A673 (cell line): ENCODE results near the gene TPO. TPM values are rescaled to one million over a fixed set of nuclear protein-coding genes. Genes with fewer than 3 reads are reported as not detected.

ENCODE experiments used
- BruUV-seq: library from RNA; stranded (reverse); fragments of 400-500 nt; replicated peaks from 2 replicates; lab custom pipeline; 2021; lab: Mats Ljungman, UMichigan
- CTCF ChIA-PET: fragments of 300-600 bp; sonication (Branson Sonifier 250); formaldehyde crosslinking; loops from one replicate; lab custom pipeline; 2022; ENCODE audit warnings: antibody characterized with exemption; lab: Charles Lee
- POLR2A ChIA-PET: fragments of 300-600 bp; sonication (Branson Sonifier 250); formaldehyde crosslinking; loops from one replicate; lab custom pipeline; 2022; ENCODE audit warnings: antibody characterized with exemption; ENCODE audit not compliant: low non-redundant PET; lab: Charles Lee
- DNase-seq: peaks from one replicate; pipeline ENCODE4 v3.0.0-alpha.2; 2015; ENCODE audit warnings: low spot score
- H3K27ac ChIP-seq: fragments of 200-600 bp; sonication (generic); 2 replicates; pipeline ENCODE4 v1.5.1; 2016; ENCODE audit warnings: mixed run types, low read depth, mild to moderate bottlenecking, mixed read lengths, antibody characterized with exemption, low read length; ENCODE audit not compliant: poor library complexity, severe bottlenecking
- H3K27me3 ChIP-seq: fragments of 200-600 bp; sonication (generic); replicated peaks from 2 replicates; pipeline ENCODE4 v1.6.1; 2017; ENCODE audit warnings: mixed run types, low read depth, mild to moderate bottlenecking, mixed read lengths, antibody characterized with exemption, low read length; ENCODE audit not compliant: insufficient read depth, poor library complexity
- H3K36me3 ChIP-seq: fragments of 200-600 bp; sonication (generic); 2 replicates; pipeline ENCODE4 v1.6.1; 2016; ENCODE audit warnings: mixed run types, mild to moderate bottlenecking, mixed read lengths, antibody characterized with exemption, low read length; ENCODE audit not compliant: insufficient read depth, poor library complexity, severe bottlenecking
- H3K4me1 ChIP-seq: fragments of 200-600 bp; sonication (generic); 2 replicates; pipeline ENCODE4 v1.6.1; 2017; ENCODE audit warnings: mixed run types, mild to moderate bottlenecking, mixed read lengths, antibody characterized with exemption, low read length; ENCODE audit not compliant: insufficient read depth, poor library complexity, severe bottlenecking
- H3K4me3 ChIP-seq: fragments of 200-600 bp; sonication (generic); 2 replicates; pipeline ENCODE4 v1.5.1; 2016; ENCODE audit warnings: low read depth, mixed run types, mild to moderate bottlenecking, mixed read lengths, low read length; ENCODE audit not compliant: poor library complexity, severe bottlenecking
- H3K9me3 ChIP-seq: fragments of 200-600 bp; sonication (generic); 2 replicates; pipeline ENCODE4 v1.6.1; 2016; ENCODE audit warnings: mixed run types, low read depth, mild to moderate bottlenecking, mixed read lengths, antibody characterized with exemption, low read length; ENCODE audit not compliant: poor library complexity, severe bottlenecking
- EZH2 ChIP-seq: fragments of 200-600 bp; sonication (generic); IDR thresholded peaks from 2 replicates; pipeline ENCODE4 v1.6.1; 2017; ENCODE audit warnings: borderline replicate concordance, low read depth, mild to moderate bottlenecking, mixed read lengths, antibody characterized with exemption, low read length; ENCODE audit not compliant: poor library complexity, severe bottlenecking
- intact Hi-C: fragments of 100-400 bp; cut with micrococcal nuclease; formaldehyde crosslinking; loops from one replicate; pipeline ENCODE4 v1.10.0; 2022; ENCODE audit not compliant: unreplicated experiment
- total RNA-seq: library from RNA; stranded (reverse); gene quantifications from 2 replicates; pipeline ENCODE4 v1.2.3, GENCODE V29; 2021
- TF ChIP-seq, protein P1 (sequence below): fragments of 300-800, 200-600 bp; sonication (generic); conservative IDR thresholded peaks from 2 replicates; pipeline ENCODE4 v1.5.1; 2017; ENCODE audit warnings: low read depth, mild to moderate bottlenecking, antibody characterized with exemption, low read length, moderate library complexity, mixed read lengths

The TPO gene
- total RNA-seq, 1 experiment from 2014 or later = not detected

DNA sequence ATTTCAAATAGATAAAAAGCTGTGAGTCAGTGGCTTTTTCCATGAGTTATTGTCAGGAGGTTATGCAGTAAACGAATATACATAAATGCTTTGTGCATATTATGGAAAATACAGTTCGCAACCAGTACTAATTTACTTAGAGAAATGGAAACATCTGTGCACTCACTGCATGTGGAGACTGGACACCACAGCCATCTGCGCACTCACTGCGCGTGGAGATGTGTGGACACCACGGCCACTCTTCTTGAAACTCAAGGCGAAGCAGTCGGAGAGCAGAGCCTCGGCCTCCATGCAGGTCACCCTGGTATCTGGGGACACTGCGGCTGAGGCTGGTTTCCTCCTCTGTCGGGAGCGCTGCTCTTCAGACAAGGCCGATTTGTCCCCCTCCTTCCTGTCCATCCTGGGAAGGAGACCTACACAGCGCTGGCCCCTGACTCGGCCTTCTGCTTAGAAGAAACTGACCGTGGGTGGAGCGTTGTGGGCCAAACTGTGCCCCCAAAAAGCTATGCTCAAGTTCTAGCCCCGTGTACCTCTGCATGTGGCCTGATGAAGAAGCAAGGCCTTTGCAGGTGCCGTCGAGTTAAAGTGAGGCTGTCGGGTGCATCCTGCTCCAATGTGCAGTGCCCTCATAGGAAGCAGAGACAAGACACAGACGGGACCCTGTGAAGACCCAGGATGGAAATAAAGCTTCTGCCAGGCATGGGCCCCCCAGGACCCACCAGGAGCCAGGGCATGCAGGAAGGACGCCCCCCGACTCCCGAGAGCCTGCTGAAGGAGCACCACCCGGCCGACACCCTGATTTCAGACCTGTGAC lies 88.0 kb downstream of the TPO start:
- no peak overlapping the region for H3K27ac ChIP-seq
- H3K27me3 ChIP-seq = no peaks in the 10 kb centered on the region
- no peaks in the 10 kb centered on the region for H3K4me1 ChIP-seq
- no TSS peak for BruUV-seq
- POLR2A ChIA-PET = no interaction called here
- no peaks in the 10 kb centered on the region for H3K9me3 ChIP-seq
- H3K4me3 ChIP-seq = no peak overlapping the region
- no peak for TF ChIP-seq EZH2
- TF ChIP-seq, protein P1, sequence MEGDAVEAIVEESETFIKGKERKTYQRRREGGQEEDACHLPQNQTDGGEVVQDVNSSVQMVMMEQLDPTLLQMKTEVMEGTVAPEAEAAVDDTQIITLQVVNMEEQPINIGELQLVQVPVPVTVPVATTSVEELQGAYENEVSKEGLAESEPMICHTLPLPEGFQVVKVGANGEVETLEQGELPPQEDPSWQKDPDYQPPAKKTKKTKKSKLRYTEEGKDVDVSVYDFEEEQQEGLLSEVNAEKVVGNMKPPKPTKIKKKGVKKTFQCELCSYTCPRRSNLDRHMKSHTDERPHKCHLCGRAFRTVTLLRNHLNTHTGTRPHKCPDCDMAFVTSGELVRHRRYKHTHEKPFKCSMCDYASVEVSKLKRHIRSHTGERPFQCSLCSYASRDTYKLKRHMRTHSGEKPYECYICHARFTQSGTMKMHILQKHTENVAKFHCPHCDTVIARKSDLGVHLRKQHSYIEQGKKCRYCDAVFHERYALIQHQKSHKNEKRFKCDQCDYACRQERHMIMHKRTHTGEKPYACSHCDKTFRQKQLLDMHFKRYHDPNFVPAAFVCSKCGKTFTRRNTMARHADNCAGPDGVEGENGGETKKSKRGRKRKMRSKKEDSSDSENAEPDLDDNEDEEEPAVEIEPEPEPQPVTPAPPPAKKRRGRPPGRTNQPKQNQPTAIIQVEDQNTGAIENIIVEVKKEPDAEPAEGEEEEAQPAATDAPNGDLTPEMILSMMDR = no peak
- intact Hi-C loops = no loop called here
- no peaks in the 10 kb centered on the region for H3K36me3 ChIP-seq
- DNase-seq = no peak
- CTCF ChIA-PET = no interaction called here

- POLR2A ChIA-PET = no interaction called here
Measured at GRCh38 chr2:1501991-1502390, 88.7 kb downstream of the TPO start.

GRCh38 chr2:1502891-1503304 lies 89.6 kb downstream of the TPO start:
- CTCF ChIA-PET = no interaction called here
- Histone ChIP-seq H3K27ac (no peak overlapping the region), H3K9me3 (no peaks in the 10 kb centered on the region), H3K27me3 (no peaks in the 10 kb centered on the region), H3K4me3 (no peak overlapping the region), H3K36me3 (no peaks in the 10 kb centered on the region), H3K4me1 (no peaks in the 10 kb centered on the region)
- DNase-seq = no peak
- no TSS peak for BruUV-seq
- intact Hi-C loops = no loop called here
- POLR2A ChIA-PET = interaction anchor here (0.7 kb wide), 1 partner anchor 278 kb away, joined by 3 read pairs; no protein-coding TSS in a partner anchor
- TF ChIP-seq EZH2 = no peak
- TF ChIP-seq, protein P1 = no peak

More at GRCh38 chr2:1501991-1502390, 88.7 kb downstream of the TPO start:
- DNase-seq = no peak
- intact Hi-C loops = no loop called here
- no peaks in the 10 kb centered on the region for H3K9me3 ChIP-seq
- no peak for TF ChIP-seq EZH2
- TF ChIP-seq, protein P1 = no peak
- CTCF ChIA-PET = no interaction called here
- no peak overlapping the region for H3K4me3 ChIP-seq
- no peaks in the 10 kb centered on the region for H3K4me1 ChIP-seq
- H3K27ac ChIP-seq = no peak overlapping the region
- no peaks in the 10 kb centered on the region for H3K36me3 ChIP-seq
- H3K27me3 ChIP-seq = no peaks in the 10 kb centered on the region
- BruUV-seq = no TSS peak
